ENCODE data around the gene SEMA3F.

The SEMA3F gene

DNA sequence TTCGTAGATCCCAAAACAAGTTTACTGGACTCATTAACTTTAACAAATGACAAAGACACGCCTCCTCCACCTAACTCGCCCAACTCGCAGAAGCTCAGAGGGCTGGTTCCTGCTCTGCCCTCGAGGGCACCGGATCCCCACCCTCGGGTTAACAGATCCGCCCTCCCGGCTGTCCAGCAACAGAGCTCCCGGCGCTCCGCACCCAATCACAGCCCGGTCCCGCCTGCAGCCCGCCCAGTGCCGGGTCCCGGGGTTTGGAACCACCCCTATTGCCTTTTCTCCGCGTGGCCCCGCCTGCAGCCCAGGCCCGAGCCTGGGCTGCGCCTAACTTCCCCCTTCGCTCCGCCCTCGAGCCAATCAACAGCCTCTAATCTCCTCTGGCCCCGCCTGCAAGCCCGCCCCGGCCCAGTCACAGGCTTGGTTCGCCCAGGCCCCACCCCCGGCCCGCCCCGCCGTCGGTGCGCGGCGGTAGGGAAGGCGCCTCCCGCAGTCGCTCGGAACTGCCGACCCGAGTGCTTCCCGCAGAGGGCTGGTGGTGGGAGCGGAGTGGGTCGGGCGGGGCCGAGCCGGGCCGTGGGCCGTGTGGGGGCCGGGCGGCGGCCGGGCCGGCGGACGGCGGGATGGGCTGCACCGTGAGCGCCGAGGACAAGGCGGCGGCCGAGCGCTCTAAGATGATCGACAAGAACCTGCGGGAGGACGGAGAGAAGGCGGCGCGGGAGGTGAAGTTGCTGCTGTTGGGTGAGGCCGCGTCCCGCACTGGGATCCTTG, 80.8 kb downstream of the SEMA3F start, which contains the start of gene GNAI2:
Gene GNAI2, plus strand, starts transcription at position 489 of the 768 bp plus-strand sequence. Its CDS starts 132 bp downstream, at position 621.
- H3K4me1 ChIP-seq (ENCODE audit: control insufficient read depth in 1 of 2, insufficient read depth in 1 of 2, low read depth in 1 of 2, low read length in 1 of 2) = peaks cover 55 to 59% of the 10 kb centered on the region in 2 experiments
- TF ChIP-seq, protein P1, sequence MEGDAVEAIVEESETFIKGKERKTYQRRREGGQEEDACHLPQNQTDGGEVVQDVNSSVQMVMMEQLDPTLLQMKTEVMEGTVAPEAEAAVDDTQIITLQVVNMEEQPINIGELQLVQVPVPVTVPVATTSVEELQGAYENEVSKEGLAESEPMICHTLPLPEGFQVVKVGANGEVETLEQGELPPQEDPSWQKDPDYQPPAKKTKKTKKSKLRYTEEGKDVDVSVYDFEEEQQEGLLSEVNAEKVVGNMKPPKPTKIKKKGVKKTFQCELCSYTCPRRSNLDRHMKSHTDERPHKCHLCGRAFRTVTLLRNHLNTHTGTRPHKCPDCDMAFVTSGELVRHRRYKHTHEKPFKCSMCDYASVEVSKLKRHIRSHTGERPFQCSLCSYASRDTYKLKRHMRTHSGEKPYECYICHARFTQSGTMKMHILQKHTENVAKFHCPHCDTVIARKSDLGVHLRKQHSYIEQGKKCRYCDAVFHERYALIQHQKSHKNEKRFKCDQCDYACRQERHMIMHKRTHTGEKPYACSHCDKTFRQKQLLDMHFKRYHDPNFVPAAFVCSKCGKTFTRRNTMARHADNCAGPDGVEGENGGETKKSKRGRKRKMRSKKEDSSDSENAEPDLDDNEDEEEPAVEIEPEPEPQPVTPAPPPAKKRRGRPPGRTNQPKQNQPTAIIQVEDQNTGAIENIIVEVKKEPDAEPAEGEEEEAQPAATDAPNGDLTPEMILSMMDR (IDR thresholded peaks at IDR 0.05) = peak; percentile 59

DNA sequence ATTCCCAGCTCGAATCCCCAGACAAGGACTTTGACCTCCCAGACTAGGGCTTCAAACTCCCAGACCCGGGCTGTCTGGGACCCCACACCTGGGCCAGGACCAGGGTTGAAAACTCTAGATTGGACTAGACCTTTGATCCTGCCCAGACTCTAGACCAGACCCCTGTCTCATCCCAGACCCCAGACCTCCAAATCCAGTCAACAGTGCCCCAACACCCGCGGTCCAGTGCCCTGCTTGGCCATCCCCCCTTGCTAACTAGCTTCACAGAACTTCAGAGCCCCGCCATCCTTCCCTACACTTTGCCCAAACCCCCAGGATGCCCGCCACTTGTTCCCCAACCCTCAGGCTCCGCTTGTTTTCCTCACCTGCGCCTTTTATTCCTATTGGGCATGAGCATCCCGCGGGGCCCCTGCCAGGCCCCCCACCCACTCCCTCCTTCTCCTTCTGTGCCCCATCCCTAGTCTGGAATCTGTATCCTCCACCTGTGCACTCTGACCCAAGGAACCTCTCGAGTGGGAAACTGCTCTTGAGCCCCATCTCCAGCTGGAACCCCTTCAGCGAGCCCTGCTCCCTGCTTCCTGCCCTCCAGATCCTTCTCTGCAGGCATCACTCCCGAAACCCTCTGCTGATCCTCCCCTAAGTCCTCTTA, 81.5 kb downstream of the SEMA3F start:
- H3K4me1 ChIP-seq (ENCODE audit: control insufficient read depth in 1 of 2, insufficient read depth in 1 of 2, low read depth in 1 of 2, low read length in 1 of 2) = peaks cover 55 to 63% of the 10 kb centered on the region in 2 experiments
- no peaks in the 10 kb centered on the region for H3K27me3 ChIP-seq
- peaks cover 27% of the 10 kb centered on the region for H3K36me3 ChIP-seq
- H3K4me3 ChIP-seq (ENCODE audit: low read depth in 1 of 2, low read length in 1 of 2) = peak overlapping the region; percentile 99 to 100
- no peaks in the 10 kb centered on the region for H3K9me3 ChIP-seq
- TF ChIP-seq, protein P1 (IDR thresholded peaks at IDR 0.05) = no peak
- peak overlapping the region; percentile 100 for H3K27ac ChIP-seq

More for the DNA sequence above, 80.8 kb downstream of the SEMA3F start, which contains the start of gene GNAI2:
- H3K4me3 ChIP-seq (ENCODE audit: low read depth in 1 of 2, low read length in 1 of 2) = peak within 1 kb of the TSS; percentile 99 to 100
- H3K36me3 ChIP-seq = peaks cover 20% of the 10 kb centered on the region
- peak within 1 kb of the TSS; percentile 100 for H3K27ac ChIP-seq
- no peaks in the 10 kb centered on the region for H3K27me3 ChIP-seq
- H3K9me3 ChIP-seq = no peaks in the 10 kb centered on the region

DNA sequence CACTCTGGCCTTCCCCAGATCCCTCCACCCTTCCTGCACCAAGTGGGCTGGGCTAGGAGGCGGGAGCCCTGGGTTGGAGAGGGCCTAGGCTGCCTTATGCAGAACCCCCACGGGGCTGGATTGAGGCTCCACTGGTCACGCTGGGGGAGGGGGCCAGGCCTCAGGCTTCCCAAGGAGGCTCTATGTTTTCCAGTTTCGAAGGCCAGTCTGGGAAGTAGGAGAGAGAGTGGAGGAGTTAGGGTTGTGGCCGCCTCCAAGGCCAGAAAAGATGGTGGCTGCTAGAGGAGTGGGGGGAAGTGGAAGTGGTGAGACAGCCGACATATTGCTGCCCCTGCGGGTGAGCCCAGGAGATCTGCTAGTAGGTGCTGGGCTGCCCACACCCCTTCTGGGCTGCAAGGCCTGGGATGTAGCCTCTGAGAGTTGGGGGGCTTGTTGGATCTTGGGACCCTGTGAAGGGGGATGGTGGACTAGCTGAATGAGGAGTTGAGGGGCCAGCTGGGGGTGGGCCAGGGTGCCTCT, 82.1 kb downstream of the SEMA3F start:
- Histone ChIP-seq H3K27ac (peak overlapping the region; percentile 100), H3K27me3 (no peaks in the 10 kb centered on the region), H3K4me3 (ENCODE audit: low read depth in 1 of 2, low read length in 1 of 2) (peak overlapping the region; percentile 99 to 100), H3K36me3 (peaks cover 32% of the 10 kb centered on the region), H3K4me1 (ENCODE audit: control insufficient read depth in 1 of 2, insufficient read depth in 1 of 2, low read depth in 1 of 2, low read length in 1 of 2) (peaks cover 60 to 69% of the 10 kb centered on the region in 2 experiments), H3K9me3 (no peaks in the 10 kb centered on the region)
- TF ChIP-seq, protein P1 (IDR thresholded peaks at IDR 0.05) = no peak

DNA sequence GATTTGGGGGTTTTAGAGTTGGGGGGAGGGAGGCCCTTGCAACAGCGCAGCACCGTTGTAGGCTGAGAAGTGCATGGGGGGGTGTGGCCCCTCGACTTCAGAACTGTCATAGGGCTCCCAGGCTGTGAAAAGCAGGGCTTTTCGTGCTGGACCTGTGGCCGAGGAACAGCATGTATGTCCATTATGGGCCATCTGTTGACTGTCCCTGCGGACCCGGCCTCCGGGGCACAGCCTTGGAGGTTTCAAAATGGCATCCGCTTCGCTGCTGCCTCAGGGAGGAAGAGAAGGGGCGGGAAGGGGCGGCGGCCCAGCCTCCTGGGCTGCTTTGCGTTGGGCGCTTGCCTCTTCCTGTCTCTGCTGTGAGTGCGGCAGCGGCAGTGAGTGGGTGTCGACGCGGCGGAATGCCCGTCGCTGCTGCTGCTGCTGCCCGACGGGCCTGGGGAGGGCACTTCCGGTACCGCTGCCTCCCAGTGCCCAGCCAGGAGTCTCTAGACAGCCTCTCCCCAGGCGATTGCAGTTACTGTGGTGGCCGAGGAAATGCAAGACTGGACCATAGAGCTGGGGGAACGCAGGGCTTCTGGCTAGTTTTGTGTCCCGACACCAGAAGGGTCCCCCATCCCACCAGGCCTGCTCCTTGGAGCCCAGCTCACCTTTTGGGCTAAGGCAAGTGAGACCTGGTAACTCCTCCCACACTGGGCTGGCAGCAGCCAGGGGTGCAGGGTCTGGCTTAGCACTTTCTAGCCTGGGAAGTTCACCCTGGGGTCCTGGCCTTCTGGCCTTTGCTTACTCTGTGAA, 82.8 kb downstream of the SEMA3F start:
- Histone ChIP-seq H3K36me3 (peaks cover 34% of the 10 kb centered on the region), H3K27me3 (no peaks in the 10 kb centered on the region), H3K9me3 (no peaks in the 10 kb centered on the region), H3K27ac (peak overlapping the region; percentile 100), H3K4me3 (ENCODE audit: low read depth in 1 of 2, low read length in 1 of 2) (peak overlapping the region; percentile 99 to 100), H3K4me1 (ENCODE audit: control insufficient read depth in 1 of 2, insufficient read depth in 1 of 2, low read depth in 1 of 2, low read length in 1 of 2) (peaks cover 68 to 77% of the 10 kb centered on the region in 2 experiments)
- TF ChIP-seq, protein P1 (IDR thresholded peaks at IDR 0.05) = peak; percentile 48

DNA sequence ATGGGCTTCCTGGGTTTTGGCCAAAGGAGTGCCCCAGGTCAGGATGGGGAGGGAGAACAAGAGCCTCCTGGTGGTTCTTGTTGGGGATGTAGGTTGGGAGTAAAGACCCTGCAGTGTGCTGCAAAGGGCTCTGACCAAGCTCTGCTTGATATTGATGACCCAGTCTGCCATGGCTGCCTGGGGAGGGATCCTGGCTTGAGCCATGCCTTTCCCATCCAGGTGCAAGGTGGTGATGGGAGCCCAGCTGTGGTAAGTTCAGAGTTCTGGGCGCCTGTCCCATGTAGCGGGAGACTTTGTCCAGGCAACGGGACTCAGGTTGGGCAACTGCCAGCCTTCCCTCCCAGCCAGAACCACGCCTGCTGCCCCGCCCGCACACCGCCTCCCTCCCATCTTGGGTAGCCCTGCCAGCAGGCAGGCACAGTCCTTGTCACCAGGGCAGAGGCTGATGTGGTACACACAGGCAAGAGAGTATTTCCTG, 83.5 kb downstream of the SEMA3F start:
- H3K9me3 ChIP-seq = no peaks in the 10 kb centered on the region
- H3K27me3 ChIP-seq = no peaks in the 10 kb centered on the region
- H3K36me3 ChIP-seq = peaks cover 34% of the 10 kb centered on the region
- H3K4me1 ChIP-seq (ENCODE audit: control insufficient read depth in 1 of 2, insufficient read depth in 1 of 2, low read depth in 1 of 2, low read length in 1 of 2) = peaks cover 74 to 80% of the 10 kb centered on the region in 2 experiments
- TF ChIP-seq, protein P1 (IDR thresholded peaks at IDR 0.05) = no peak
- H3K27ac ChIP-seq = peak overlapping the region; percentile 100
- peak overlapping the region; percentile 99 to 100 for H3K4me3 ChIP-seq (ENCODE audit: low read depth in 1 of 2, low read length in 1 of 2)
